NCI-H2227 (cell line): ENCODE results near the gene ADAT3.

ENCODE experiments used
- DNase-seq: peaks from one replicate; lab custom pipeline; 2025; ENCODE audit not compliant: unreplicated experiment; lab: John Stamatoyannopoulos, UW

Gene ADAT3

DNA sequence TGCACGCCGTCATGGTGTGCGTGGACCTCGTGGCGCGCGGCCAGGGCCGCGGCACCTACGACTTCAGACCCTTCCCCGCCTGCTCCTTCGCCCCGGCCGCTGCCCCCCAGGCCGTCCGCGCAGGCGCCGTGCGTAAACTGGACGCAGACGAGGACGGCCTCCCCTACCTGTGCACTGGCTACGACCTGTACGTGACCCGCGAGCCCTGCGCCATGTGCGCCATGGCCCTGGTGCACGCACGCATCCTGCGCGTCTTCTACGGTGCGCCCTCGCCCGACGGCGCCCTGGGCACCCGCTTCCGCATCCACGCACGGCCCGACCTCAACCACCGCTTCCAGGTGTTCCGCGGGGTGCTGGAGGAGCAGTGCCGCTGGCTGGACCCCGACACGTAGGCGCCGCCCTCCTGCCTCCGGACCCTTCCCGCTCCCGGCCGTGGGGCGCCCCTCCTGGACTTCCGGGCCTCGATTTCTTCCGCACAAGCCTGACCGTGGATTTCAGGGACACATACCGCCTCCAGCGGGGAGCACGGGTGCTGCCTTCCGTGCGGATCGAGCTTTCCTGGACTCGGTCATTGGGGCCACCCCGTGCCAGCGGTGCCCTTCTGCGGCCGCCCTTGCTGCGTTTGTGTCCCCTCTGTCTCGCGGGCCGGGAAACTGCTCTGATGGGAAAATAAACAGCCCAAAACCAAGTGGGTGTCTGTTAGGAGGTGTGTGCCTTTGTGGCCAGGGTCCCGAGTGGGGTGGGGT is 7.7 kb downstream of the ADAT3 start:
- no peak for DNase-seq

DNA sequence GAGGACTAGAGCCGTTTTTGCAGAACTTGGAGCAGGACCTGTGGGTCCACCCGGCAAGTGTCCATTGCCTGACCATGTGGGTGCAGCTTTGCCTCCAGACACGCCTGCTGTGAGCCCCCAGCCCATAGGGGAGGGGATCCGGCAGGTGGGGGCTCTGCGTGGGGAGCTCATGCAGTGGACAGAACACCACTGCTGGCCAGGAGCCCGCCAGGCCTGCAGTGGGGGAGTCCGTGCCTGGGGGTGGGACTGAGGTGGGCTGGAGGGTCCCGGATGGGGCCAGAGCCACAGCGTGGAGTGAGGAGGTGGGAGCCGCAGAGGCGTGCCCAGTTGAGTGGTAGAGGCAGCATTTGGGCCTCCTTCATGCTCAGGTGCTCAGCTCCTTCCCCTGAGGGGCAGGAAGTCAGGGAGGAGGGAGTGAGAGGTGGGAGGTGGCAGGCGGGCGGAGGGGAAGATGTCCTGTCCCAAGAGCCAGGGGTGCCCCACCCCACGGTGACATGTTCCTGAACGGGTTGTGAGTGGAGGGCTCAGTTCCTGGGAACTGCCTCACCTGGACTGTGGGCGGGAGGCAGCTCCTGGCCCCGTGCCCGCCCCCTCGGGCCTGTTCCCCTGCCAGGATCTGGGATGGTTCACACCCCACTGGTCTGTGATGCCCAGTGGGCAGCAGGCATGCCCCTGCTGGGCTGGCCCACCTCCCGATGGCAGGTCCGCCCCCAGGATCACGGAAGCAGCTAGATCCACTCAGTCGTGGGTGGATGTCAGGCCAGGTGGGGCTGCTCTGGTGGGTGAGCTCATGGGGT is 8.8 kb downstream of the ADAT3 start:
- no peak for DNase-seq

DNA sequence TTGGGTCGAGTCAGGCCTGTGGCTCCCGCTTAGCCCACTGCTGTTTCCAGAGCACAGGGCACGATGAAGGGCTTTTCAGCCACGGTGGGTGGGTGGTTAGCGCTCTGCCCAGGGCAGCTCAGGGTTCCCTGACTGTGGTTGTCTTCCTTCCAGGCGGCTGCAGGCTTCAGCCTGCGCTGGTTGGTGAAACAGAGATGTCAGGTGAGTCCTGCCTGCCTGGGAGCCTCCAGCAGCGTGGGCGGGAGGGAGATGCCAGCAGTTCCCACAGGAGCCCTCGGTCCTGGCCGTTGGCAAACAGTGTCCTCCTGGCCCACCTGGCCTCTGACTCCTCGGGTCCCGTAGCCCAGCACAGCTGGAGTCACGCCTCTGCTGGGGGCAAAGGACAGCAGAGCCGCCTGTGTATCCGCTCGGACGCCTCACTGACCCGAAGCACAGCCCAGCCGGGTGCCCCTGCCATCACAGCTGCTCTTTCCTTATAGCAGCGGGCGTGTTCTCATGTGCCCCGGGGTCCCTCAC is 9.7 kb downstream of the ADAT3 start:
- no peak for DNase-seq

DNA sequence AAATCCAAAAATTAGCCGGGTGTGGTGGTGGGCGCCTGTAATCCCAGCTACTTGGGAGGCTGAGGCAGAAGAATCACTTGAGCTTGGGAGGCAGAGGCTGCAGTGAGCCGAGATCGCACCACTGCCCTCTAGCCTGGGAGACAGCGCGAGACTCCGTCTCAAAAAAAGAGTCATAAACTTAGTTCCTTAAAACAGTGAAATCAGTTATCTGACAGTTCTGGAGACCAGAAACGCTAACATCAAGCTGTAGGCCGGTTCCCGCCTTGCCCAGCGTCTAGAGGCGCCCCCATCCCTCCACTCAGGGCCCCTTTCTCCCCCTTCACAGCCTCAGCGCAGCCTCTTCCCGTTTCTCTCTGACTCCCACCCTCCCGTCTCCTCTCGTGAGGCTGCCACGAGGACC is 11.9 kb downstream of the ADAT3 start:
- DNase-seq, result no peak

DNA sequence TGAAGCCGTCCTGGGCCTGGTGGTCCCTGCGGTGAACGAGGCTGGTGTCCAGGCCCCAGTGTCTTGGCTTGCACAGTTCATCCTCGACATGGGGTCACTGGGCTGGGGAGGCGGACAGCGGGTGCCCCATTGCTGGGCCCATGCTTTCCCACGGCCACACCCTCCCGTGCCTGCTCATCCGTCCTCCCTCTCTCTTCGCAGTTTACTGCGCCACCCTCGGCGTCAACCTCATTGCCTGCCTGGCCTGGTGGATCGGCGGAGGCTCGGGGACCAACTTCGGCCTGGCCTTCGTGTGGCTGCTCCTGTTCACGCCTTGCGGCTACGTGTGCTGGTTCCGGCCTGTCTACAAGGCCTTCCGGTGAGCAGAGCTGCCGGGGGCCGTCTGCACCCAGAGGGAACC is 12.7 kb downstream of the ADAT3 start:
- DNase-seq, result no peak

DNA sequence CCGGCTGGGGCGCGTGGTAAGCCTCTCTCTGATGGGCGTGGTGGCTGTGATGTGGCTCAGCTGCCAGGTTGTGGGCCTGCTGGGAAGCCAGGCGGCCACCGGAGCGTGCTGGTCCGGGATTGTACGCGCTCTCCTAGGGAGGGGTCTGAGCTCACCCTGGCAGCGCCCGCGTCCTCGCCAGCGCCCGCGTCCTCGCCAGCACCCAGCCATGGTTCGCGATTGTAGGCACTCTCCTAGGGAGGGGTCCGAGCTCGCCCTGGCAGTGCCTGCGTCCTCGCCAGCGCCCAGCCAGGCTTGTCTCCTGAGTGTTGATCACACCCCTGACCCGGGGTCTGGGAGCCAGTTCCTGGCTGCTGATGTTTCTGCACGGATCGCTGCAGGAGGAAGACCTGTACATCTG is 13.8 kb downstream of the ADAT3 start:
- no peak for DNase-seq

DNA sequence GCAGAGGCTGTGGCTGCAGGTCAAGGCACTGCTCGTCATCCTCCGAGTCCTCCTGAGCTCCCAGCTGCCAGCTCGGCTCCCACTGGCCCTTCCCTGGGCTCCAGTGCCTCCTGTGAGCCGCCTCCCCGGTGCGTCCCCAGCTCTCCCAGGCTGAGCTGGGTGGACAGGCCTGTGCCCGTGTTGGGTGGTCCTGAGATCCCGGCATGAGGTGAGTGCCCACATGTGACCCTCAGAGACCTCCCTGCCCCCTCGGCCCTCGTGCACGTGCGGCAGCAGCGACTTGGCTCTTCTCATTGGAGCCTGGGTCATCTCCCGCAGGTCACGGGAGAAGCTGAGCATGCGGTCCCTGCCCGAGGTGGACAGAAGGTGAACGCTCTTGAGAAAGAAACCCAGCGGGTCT is 15.4 kb downstream of the ADAT3 start:
- DNase-seq, result no peak

DNA sequence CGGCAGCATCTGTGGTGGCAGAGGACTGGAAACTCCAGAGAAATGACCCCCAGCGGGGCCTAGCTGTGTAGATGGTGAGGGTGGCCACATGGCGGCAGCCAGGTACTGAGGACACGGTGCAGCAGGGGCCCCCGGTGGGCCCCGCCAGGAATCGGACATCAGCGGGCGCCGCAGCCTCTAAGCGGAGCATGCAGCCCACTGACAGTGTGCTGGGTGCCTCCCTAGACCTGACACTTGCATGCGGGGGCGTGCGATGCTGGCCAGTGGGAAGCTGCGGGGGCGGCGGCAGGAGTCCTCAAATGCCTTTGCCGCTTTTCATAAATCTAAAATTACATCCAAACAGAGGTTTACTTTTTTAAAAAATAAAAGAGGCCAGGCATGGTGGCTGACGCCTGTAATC is 16.1 kb downstream of the ADAT3 start:
- no peak for DNase-seq

DNA sequence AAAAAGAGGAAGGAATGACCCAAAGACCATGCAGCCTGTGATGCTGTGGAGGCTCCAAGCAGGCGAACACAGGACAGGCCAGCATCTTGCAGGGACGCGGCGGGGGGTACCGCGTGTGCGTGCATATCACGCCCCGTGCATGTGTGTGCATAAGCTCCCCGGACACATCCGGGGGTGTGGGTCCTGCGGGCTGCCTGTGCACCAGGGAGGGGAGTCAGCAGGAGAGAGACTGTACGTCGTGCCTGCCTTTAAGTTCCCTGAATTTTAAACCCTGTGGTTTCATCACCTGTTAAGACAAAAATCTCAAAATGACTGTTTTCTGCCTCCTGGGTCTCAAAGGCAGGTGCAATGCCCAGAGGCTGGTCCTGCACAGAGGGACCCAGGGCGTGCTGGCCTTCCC is 16.6 kb downstream of the ADAT3 start:
- DNase-seq, result no peak

DNA sequence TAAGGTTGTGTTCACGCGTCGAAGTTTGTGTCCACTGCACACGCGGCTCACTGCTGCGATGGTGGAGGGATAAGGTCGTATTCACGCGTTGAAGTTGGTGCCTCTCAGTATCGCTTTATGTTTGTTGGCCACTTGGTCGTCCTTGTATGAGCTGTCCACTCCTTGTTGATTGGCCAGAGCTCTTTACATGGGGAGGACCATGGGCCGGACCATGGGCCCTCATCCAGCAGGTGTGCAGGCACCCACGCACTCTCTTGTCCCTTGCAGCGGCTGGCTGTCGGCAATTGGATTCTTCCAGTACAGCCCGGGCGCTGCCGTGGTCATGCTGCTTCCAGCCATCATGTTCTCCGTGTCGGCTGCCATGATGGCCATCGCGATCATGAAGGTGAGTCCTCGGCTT is 17.6 kb downstream of the ADAT3 start:
- no peak for DNase-seq

DNA sequence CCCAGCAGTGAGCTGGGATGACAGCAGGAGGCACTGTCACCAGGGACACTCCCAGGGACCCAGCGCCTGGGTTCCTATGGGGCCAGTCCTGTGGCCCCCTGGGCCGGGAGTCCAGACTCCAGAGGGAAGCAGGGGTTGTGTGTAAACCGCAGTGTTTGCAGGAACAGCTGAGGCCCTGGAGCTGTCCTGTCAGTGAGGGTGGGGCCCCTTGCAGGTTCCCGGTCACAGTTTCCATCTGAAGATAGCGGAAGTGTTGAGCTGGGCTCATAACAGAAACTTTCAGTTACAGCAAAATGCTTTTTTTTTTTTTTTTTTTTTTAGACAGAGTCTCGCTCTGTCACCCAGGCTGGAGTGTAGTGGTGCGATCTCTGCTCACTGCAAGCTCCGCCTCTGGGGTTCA is 18.1 kb downstream of the ADAT3 start:
- DNase-seq, result no peak

DNA sequence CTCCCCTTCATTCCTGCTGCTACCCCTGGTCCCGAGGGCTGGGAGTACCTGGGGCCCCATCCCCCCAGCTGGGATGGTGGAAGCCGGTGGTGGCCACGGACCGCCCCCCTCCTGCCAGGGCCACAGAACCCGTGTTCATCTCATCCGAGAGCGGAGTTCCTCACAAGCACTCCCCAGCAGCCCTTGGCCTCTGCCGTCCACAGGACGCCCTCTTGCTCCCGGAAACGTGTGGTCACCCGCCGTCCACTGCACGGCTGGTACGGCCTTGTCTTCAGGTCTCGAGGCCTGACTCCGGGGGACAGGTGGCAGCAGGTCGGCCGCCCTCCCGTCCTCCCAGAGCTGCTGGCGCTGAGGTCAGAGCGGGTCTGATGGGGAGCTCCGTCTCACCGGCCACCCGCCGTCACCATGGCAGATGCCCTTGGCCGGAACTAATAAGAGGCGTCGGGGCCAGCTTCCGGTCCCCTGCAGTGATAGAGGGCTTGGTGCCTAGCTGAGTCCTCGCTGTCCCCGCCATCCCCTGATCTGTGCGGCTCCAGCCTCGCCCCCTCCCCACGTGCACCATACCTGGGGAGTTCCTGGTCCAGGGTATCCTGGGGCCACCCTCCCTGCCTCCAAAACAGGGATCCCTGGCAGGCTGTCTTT is 19.2 kb downstream of the ADAT3 start:
- no peak for DNase-seq

DNA sequence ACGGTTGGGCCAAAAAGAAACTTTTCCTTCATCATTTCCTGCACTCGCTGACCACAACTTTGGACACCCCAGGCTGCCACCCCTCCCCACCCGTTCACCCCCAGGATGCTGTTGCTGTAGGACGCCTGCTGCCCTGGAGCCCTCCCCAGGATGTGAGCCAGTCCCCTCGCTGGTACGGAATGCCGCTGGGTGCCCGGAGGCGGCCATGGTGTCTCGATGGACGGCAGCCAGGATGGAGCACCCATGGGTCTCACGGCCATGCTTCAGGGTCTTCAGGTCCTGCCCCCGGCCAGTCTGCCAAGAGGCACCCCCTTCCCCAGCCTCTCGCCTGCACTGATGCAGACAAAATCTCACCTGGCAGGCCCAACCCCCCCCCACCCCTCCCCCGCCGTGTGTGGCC is 20.3 kb downstream of the ADAT3 start:
- DNase-seq, result no peak

DNA sequence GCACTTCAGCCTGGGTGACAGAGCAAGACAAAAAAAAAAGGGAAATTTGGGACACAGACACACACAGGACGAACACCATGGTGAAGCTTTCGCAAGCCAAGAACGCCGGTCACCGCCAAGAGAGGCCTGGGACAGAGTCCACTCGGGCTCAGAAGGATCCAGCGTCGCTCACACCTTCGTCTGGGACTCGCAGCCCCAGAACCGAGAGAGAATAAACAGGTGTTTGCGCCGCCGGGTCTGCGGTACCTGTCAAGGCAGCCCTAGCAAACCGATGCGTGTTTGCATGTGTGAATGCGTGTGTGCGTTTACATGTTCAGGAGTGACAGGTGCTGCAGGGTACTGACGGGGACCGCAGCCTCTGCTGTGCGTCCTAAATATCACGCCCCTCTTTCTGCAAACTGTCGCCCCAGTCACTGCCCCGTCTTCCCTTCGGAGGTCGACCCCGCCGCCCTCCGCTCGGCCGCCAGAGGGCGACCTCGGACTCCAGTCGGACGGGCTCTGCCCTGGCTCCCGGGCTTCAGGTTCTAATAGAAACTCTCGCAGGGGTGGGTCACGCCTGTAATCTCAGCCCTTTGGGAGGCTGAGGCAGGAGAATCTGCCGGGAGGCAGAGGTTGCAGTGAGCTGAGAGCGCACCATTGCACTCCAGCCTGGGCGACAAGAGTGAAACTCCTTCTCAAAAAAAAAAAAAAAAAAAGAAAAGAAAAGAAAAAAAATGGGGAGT is 24.0 kb downstream of the ADAT3 start:
- DNase-seq, result peak; percentile 77

DNA sequence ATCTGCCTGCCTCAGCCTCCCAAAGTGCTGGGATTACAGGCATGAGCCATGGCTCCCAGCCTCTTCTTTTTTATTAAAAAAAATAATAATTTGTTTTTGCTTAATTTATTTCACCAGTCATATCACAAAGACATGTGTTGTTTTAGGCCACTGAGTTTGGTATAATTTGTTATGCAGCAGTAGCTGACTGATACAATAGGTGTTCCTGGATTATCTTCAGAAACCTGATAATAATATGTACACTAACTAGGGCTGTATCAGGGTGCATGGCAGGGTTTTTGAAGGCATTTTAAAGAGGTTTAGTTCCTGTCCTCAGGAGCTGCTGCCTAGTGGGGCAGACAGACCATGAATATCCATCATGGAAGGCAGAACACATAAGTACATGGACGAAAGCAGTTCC is 26.2 kb downstream of the ADAT3 start:
- DNase-seq, result no peak

DNA sequence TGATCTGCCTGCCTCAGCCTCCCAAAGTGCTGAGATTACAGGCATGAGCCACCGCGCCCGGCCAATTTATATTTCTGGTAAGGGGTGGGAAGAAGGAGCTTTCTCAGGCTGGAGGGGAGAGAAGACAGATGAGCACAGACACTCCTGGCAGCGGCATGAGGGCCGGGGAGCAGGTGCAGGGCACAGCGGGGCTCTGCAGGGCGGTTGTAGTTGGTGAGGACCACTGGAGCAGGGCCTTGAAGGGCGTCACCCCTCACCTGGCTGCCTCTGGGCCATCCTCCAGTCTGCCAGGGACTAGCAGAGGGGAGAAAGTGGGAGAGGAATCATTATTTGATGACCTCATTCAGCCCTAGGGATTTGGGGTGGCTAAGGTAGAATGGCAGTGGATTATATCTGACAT is 27.2 kb downstream of the ADAT3 start:
- DNase-seq, result no peak

DNA sequence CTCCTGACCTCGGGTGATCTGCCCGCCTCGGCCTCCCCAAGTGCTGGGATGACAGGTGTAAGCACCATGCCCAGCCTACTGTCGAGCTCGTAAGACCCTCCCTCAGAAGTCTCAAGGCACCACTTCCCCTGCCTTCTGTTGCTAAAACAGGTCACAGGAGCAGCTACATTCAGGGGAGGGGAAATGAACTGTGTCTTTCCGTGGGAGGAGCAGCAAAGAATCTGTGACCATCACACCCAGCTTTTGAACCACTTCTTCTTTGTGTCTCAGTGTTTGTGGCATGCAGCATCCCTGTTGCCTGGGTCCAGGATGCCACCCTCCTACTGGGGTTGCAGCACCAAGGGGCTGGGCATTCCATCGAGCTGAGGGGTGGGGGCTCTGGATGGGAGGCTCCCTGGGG is 28.0 kb downstream of the ADAT3 start:
- DNase-seq, result no peak

DNA sequence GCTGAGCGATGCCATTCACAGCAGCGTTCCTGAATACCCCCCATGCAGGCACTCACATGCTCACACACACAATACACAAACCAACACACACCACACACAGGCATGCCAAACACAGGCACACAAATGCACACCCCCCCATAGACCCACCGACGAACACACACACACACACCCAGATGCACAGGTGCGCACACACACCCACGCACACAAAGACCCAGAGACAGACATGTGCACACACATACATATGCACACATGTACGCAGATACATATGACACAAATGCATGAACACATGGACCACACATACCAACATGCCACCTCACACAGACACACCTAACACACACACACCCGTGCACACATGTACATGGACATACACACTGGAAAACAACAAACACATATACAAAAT is 28.7 kb downstream of the ADAT3 start:
- DNase-seq, result no peak

DNA sequence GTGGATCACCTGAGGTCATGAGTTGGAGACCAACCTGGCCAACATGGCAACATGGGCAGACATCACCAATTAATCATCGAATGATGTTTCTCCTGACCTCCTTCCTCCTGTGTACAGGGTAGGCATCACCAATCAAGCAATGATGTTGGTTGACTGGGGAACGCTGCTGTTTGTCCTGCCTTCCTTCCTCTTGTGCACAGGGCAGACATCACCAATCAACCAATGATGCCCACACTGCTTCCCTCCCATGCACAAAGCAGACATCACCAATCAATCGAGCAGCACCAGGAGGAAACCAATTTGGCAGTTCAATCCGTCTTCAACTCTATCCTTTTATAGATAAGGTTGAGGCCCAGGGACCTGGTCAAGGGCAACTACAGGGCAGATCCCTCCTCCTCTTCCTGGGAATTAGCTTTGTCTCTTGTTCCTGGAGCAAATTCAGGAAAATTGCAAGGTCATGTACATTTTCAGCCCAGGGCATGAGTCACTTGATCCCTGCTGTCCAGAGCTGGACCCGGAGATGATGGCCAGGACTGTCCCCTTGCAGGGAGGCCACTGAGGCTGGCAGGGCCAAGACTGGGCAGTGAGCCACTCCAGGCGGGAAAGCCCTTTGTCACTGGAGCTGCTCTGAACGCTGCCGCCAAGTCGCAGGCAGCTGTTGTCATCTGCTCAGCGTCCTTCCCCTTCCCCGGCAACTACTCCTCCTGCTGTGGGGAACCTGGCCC is 30.4 kb downstream of the ADAT3 start:
- no peak for DNase-seq

DNA sequence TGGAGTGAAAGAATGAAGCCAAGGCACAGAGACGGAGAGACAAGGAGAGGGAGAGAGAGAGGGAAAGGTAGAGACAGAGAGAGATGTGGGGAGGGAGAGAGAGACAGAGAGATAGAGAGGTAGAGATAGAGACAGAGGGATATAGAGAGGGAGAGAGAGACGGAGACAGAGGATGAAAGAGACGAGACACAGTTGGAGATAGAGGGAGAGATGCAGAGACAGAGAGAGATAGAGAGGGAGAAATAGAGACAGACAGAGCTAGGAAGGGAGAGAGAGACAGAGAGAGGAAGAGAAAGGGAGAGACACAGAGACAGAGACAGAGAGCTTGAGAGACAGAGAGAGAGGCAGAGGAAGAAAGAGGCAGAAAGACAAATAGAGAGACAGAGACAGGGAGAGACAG is 31.2 kb downstream of the ADAT3 start:
- no peak for DNase-seq
